ENCODE measurements around the gene LIPA. TPM values are rescaled to one million over a fixed set of nuclear protein-coding genes. Genes with fewer than 3 reads are reported as not detected.
A peak's percentile ranks its signal among the peaks of the same experiment; 100 is the strongest.

The LIPA gene
- total and polyA plus RNA-seq, 2 of the 4 experiments (the other 2 are of a cell fraction) = 23.1 to 31.9 TPM

GRCh38 chr10:89175816-89176215 is 75.8 kb downstream of the LIPA start:
- in situ Hi-C loops (cut with MboI; ENCODE audit: low sequenced_read_pairs) = no loop called here

More at GRCh38 chr10:89175816-89176215, 75.8 kb downstream of the LIPA start:
- Histone ChIP-seq H2BK15ac (ENCODE audit: low read depth, low read length) (no peak overlapping the region), H3K79me1 (ENCODE audit: low read depth in 1 of 2, low read length in 2 of 2) (no peaks in the 10 kb centered on the region), H2AFZ (replicated peaks; ENCODE audit: low read length, poor library complexity) (no peak overlapping the region), H3K9ac (ENCODE audit: low read depth, low read length) (no peak overlapping the region), H3K36me3 (ENCODE audit: control insufficient read depth, insufficient read depth, low read length) (no peaks in the 10 kb centered on the region), H3K9me1 (ENCODE audit: insufficient read depth, low read length) (no peaks in the 10 kb centered on the region), H3K23ac (ENCODE audit: low read depth, low read length) (no peak overlapping the region), H4K8ac (ENCODE audit: low read depth in 2 of 2, low read length in 2 of 2) (no peak overlapping the region), H3K14ac (replicated peaks; ENCODE audit: low read depth, low read length) (no peak overlapping the region), H2AK9ac (replicated peaks; ENCODE audit: low read depth, low read length, poor library complexity) (no peak overlapping the region), H3K56ac (ENCODE audit: extremely low read depth, insufficient read depth, low read length) (no peak overlapping the region), H3K9me3 (ENCODE audit: control insufficient read depth, insufficient read depth, low read length) (peaks cover 3% of the 10 kb centered on the region), H2BK120ac (ENCODE audit: low read depth, low read length) (no peak overlapping the region), H4K5ac (ENCODE audit: low read depth, low read length) (no peak overlapping the region), H3K27ac (ENCODE audit: insufficient read depth, low read length) (no peak overlapping the region), H3K4ac (ENCODE audit: low read depth, low read length) (no peak overlapping the region), H3K18ac (ENCODE audit: low read depth, low read length) (no peak overlapping the region), H3K27me3 (ENCODE audit: control insufficient read depth, insufficient read depth, low read length) (no peaks in the 10 kb centered on the region; the same call in 1 of the 2 replicates), H4K20me1 (ENCODE audit: insufficient read depth, low read length) (no peaks in the 10 kb centered on the region), H2BK20ac (ENCODE audit: low read depth, low read length) (no peak overlapping the region), H4K91ac (ENCODE audit: insufficient read depth, low read depth, low read length) (no peak overlapping the region), H3K4me3 (ENCODE audit: insufficient read depth, low read depth, low read length) (no peak overlapping the region), H2AK5ac (ENCODE audit: low read depth, low read length) (peak overlapping the region; percentile 16), H3K4me1 (ENCODE audit: control insufficient read depth, insufficient read depth, low read length) (peaks cover 2% of the 10 kb centered on the region), H2BK5ac (ENCODE audit: low read depth, low read length, poor library complexity, severe bottlenecking) (no peak overlapping the region), H3K4me2 (ENCODE audit: low read depth, low read length) (no peak overlapping the region)
- ATAC-seq (ENCODE audit: low read depth) = peak; percentile 38; the same call in 1 of the 2 replicates
- CTCF ChIA-PET = no interaction called here
- POLR2A ChIA-PET (ENCODE audit: unreplicated experiment) = no interaction called here
- DNase-seq = no peak
- BruUV-seq (replicated peaks) = no TSS peak
- intact Hi-C loops (cut with micrococcal nuclease) = no loop called here
- TF ChIP-seq MAZ (IDR thresholded peaks at IDR 0.05; ENCODE audit: borderline replicate concordance, low read depth, low read length) = no peak
- TF ChIP-seq RCOR1 (IDR thresholded peaks at IDR 0.05; ENCODE audit: insufficient replicate concordance, low read length) = no peak
- TF ChIP-seq CTCF (conservative IDR thresholded peaks at IDR 0.05; ENCODE audit: low read depth, low read length) = no peak
- no peak for TF ChIP-seq MAFK (IDR thresholded peaks at IDR 0.05; ENCODE audit: low read depth, low read length)
- TF ChIP-seq ELK1 (IDR thresholded peaks at IDR 0.05; ENCODE audit: borderline replicate concordance, low read depth, low read length) = no peak
- no peak for TF ChIP-seq CEBPB (IDR thresholded peaks at IDR 0.05; ENCODE audit: low read depth, low read length)
- TF ChIP-seq RFX5 (IDR thresholded peaks at IDR 0.05; ENCODE audit: low read depth, low read length) = no peak
- no peak for TF ChIP-seq RAD21 (IDR thresholded peaks at IDR 0.05; ENCODE audit: low read length)
- no peak for TF ChIP-seq USF2 (IDR thresholded peaks at IDR 0.05; ENCODE audit: low read depth, low read length)
- dilution Hi-C loops (cut with HindIII; ENCODE audit: low sequenced_read_pairs, unreplicated experiment) = no loop called here

Measured in IMR-90 (cell line).